C4-2B (cell line): ENCODE measurements around the gene BRS3.

ENCODE experiments used
- CTCF ChIP-seq: fragments of 450-650 bp; conservative IDR thresholded peaks from 2 replicates; pipeline ENCODE4 v1.5.1; 2017; ENCODE audit warnings: mild to moderate bottlenecking
- ZFX ChIP-seq: fragments of 450-650 bp; IDR thresholded peaks from 2 replicates; pipeline ENCODE4 v1.6.1; 2017

GRCh38 chrX:136495043-136495442 is 7.3 kb downstream of the BRS3 start:
- TF ChIP-seq CTCF: no peak
- no peak for TF ChIP-seq ZFX
